Muscle of back (tissue), 13 donors: ENCODE results near the gene EFNA2. TPM values are rescaled to one million over a fixed set of nuclear protein-coding genes. Genes with fewer than 3 reads are reported as not detected.

Experiments used
- DNase-seq, 3 donors: peaks; one replicate each; pipeline versions ENCODE4 v3.0.0 to v3.0.0-alpha.2; 2013
- long read RNA-seq, 9 donors: transcript quantifications; one replicate each; lab custom pipeline, GENCODE V29; 2026
- polyA plus RNA-seq, 10 donors: library from polyadenylated mRNA; unstranded; fragments of 120-200 nt; gene quantifications; one replicate each; pipeline ENCODE4 v1.2.1, GENCODE V29; 2013; ENCODE audit not compliant: insufficient read length in 10 of 10

The EFNA2 gene
- polyA plus RNA-seq: 1 to 10 TPM in 7 of 10 donors, under 1 TPM in 3; 0.29 to 2.4 (median 1.3) TPM
- long read RNA-seq, donor 1, partial matches to known transcripts: 0 of 2 reads
- long read RNA-seq, donor 1, other reads (novel, unspliced or antisense): 0 of 2 reads
- long read RNA-seq, donor 2: 0 reads
- long read RNA-seq, donor 3: 0 reads
- long read RNA-seq, donor 4, partial matches to known transcripts: 0 of 1 reads
- long read RNA-seq, donor 4, other reads (novel, unspliced or antisense): 0 of 1 reads
- long read RNA-seq, donor 5, partial matches to known transcripts: 0 of 1 reads
- long read RNA-seq, donor 5, other reads (novel, unspliced or antisense): 0 of 1 reads
- long read RNA-seq, donor 6, partial matches to known transcripts: 0 of 4 reads
- long read RNA-seq, donor 6, other reads (novel, unspliced or antisense): 0 of 4 reads
- long read RNA-seq, donor 7, partial matches to known transcripts: 0 of 1 reads
- long read RNA-seq, donor 7, other reads (novel, unspliced or antisense): 0 of 1 reads
- long read RNA-seq, donor 8, partial matches to known transcripts: 0 of 2 reads
- long read RNA-seq, donor 8, other reads (novel, unspliced or antisense): 0 of 2 reads
- long read RNA-seq, donor 9: 0 reads

DNA sequence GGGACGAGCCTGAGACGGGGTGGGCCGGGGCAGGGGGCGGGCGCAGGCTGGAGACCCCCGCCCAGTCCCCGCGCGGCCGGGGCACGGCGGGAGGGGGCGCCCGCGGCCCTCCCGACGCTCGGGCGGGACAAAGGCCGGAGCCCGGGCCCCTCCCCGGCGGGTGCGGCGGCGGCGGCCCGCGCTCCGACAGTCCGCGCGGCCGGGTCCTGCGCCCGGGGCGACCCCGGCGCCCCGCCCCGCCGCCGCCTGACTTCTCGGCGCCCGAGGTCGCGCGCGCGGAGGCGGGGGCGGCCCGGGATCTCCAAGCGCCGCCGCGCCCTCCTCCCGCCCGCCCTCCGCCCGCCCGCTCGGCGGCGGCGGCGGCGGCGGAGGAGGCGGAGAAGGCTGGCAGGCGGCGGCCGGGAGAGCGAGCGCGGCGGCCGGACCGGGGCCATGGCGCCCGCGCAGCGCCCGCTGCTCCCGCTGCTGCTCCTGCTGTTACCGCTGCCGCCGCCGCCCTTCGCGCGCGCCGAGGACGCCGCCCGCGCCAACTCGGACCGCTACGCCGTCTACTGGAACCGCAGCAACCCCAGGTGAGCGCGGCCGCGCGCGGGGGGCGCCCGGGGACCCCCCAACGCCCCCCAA is at the start of gene EFNA2:
EFNA2 (plus strand) TSS at position 137 of the 624 bp plus-strand sequence; CDS start at position 433, 296 bp downstream.
- DNase-seq: no peak

DNA sequence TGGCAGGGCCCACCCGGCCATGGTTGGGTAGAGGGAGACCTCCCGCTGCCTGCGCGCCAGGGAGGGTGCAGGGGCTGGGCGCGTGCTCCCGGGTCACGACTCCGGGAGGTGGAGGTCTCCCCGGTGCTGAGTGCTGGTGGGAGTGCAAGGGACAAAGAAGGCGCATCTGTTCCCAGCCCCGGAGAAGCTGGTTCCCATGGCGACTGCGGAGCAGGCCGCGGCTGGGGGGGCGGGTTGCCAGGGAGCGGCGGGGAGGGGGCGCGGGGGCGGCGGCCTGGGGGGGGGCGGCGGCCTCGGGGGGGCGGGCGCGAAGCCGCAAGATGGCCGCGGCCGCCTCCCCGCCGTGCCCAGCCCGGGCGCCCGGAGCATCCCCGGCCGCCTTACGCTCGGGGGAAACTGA is 49.1 kb upstream of the EFNA2 start:
- DNase-seq: no peak

DNA sequence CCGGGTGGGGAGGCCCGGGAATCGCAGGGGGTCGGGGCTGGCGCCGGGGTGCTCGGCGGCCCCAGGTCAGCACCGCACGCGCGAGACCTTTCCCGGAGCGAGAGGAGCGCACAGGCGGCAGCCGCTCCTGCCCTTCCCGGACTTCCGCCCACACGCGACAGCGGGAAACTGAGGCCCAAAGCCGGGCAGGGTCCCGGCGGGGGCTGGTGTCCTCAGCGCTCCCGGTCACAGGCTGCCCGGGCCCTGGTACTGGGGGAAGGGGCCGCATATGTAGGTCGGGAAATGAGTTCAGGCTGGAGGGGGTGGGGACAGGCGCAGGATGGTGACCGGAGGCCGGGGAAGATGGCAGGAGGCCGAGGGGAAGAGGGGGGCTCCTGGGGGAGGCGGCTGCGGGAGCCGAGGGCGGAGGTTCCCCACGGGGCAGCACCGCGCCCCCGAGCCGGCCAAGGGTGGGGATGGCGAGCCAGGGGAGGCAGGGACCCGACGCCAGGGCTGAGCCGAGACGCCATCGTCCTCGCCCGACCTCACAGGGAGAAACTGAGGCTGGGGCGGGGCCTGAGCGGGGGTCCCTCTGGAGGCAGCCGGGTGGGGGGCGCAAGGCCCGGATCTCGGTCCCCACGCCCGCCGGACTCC is 48.5 kb upstream of the EFNA2 start:
- DNase-seq: peak in 1 of 3 donors; percentile 72

DNA sequence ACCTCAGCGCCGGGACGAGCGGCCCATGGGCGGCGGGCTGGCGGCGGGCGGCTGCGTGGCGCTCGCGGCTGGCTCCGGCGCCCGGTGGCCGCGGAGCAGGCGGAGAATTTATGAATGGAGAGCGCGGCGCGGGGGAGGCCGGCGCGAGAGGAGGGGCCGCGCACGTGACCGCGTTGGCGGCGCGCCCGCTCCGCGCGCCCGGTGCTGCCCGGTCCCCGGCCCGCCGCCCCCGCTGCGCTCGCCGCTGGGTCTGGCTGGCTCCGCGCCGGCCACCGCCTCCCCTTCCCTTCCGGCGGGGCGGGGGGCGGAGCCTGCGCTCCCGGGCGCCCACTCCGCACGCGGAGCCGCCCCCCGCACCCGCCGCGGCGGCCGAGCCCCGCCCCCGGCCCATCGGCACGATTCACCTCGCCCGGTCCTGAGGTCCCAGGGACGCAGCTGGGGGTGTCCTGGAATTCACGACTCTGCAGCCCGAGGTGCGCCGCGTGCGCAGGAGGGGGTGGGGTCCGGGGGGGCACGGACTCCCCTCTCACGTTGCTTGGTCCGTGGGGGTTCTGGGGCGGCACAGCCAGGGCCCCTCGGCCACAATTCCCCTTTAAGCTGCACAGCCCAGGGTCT is 47.8 kb upstream of the EFNA2 start, which contains the start of gene CBARP:
CBARP (minus strand) TSS at position 252 of the 615 bp plus-strand sequence. CDS start 1,905 bp downstream, outside the sequence.
- peak in 1 of 3 donors; percentile 55 for DNase-seq

DNA sequence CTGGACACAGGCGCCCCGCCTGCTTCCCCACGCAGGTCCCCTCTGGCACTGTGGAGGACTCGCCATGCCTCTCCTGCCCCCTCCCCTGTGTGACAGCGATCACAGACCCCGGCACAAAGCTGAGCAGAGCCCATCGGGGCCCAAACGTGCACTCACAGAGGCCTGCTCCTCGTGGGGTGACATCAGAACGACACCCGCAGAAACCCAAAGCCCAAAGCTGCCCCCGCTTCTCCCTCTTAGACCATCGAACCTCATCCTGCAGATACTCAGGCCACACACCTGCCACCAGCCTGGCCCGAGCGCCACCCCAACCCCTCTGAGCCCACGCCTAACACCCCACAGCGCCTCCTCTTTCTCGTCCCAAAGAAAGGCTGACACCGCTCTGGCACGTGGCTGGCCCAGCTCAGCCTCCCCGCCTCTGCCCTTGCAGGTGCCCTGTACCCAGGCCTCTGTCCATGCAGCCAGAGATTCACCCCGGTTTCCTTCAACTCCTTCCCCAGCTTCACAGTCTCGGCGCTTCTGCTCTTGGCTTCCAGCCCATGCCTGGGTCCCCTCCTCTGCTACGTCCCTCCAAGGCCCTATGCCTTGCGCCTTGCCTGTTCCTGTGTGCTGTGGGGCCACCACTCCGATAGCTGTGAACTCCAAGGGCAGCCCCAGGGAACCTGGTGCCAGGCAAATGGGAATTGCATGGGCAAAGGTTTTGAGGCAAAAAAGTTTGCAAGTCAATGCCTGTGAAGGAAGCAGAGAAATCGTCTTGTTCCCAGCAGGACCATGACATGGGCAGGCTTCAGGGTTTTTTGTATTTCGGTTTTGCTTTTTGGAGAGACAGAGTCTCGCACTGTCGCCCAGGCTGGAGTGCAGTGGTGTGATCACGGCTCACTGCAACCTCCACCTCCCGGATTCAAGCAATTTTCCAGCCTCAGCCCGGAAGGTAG is 47.0 kb upstream of the EFNA2 start:
- peak in 1 of 3 donors; percentile 54 for DNase-seq

DNA sequence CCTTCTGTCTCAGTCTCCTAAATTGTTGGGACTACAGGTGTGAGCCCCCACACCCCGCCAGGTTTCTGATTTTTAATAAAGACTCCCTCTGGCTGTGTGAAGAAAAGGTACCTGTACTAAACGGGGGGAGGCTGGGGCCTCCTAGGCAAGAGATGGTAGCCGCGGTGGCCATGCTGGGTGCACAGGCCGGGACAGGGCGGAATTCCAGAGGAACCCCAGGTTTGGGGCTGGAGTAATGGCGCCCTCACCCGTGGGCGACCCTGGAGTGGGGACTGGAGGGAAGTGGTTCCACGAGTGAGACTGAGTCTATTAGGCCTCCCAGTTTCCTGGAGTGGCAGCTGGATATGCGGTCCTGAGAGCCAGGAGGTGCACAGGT is 46.3 kb upstream of the EFNA2 start:
- DNase-seq: no peak

DNA sequence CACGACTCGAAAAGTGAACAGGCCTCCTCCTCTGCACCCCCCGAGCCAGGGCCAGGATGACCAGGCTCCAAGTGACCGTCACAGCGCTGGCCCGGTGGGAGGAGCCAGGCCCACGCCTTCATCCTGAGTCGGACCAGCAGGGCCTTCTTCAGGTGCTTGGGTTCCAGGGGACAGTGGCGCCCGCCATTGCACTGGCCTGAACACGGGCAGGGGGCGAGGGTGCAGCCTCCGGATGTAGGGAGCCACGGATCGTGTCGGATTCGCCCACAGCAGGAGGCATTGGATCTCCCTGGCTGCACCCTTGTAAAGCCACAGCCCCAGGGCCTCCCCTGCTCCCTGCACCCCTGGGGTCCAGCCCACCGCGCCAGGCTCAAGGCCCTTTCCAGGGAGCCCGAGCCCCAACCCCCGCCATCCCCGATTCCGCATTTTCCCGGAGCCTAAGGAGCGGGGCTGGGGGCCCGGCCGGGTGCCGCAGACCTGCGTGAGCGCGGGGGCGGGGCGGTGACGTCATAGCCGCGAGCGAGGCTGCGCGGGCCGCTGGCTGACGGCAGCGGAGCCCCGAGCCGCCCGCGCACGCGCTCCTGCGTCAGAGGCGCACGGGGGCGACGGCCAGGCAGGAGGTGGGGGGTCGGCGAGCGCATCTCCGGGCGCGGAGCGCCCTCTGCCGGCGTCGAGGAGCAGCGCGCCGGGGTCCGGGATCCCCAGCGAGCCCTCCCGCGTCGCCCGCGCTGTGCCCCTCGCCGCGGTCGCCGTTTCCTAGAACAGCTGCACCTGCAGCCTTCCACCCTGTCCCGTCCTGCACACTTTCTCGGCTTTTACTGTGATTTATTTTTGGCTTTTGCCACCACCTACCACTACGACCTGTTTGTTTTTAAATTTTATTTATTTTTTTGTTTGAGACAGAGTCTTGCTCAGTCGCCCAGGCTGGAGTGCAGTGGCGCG is 45.6 kb upstream of the EFNA2 start:
- DNase-seq: peak; percentile 90 to 95 (median 94)

DNA sequence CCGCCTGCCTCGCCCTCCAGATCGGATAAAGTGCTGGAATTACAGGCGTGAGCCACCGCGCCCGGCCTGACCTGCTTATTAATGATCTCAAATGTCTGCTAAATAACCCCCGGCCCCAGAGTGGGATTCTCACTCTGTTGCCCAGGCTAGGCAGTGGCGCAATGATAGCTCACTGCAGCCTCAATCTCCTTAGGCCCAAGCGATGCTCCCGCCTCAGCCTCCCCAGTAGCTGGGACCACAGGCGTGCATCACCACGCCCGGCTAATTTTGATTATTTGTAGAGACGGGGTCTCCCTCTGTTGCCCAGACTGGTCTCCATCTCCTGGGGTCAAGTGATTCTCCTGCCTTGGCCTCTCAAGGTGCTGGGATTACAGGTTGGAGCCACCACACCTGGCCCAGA is 44.7 kb upstream of the EFNA2 start:
- DNase-seq: no peak

DNA sequence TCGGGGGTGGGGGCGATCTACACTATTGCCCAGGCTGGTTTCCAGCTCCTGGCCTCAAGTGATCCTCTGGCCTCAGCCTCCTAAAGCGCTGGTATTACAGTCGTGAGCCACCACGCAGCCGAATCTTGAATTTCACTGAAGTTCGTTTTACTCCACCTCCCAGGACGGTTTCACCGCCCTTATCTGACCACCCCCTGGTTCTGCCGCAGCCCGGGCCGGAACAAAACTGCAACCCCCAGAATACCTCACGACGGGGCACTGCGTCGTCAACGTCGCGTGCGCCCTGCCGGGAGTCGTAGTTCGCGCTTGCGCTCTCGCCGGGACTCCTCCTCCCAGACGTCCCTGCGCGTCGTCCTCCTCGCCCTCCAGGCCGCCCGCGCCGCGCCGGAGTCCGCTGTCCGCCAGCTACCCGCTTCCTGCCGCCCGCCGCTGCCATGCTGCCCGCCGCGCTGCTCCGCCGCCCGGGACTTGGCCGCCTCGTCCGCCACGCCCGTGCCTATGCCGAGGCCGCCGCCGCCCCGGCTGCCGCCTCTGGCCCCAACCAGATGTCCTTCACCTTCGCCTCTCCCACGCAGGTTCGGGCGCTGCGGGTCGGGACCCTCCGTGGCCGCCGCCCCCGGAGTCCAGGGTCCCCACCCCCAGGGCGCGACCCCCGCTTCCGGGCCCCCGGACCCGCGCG is 44.1 kb upstream of the EFNA2 start, which contains the start of gene ATP5F1D:
ATP5F1D (plus strand) TSS at position 335 of the 679 bp plus-strand sequence; CDS start at position 435, 100 bp downstream.
- DNase-seq: peak; percentile 95 to 98 (median 97)

DNA sequence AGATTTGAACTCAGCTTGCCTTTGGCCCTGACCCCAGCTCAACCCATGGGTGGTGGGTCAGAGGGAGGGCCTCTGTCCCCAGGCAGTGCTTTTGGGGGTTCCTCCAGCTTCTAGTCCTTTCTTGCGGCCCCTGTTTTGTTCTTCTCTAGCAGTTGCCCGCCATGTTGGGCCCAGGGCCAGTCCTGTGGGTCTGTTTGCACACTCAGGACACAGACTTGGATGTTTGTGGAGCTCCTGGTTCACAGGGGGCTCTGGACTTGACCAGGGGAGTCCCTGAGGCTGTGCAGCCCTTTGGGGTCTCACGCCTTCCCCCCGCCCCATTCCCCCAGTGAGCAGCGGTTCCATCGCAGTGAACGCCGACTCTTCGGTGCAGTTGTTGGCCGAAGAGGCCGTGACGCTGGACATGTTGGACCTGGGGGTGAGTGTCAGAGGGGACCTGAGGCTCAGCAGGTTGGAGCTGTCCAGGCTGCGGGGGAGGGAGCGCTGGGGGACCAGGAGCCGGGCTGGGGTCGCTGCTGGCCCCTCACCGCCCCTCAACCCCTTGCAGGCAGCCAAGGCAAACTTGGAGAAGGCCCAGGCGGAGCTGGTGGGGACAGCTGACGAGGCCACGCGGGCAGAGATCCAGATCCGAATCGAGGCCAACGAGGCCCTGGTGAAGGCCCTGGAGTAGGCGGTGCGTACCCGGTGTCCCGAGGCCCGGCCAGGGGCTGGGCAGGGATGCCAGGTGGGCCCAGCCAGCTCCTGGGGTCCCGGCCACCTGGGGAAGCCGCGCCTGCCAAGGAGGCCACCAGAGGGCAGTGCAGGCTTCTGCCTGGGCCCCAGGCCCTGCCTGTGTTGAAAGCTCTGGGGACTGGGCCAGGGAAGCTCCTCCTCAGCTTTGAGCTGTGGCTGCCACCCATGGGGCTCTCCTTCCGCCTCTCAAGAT is 41.6 kb upstream of the EFNA2 start:
- DNase-seq: peak; percentile 81 to 91 (median 87)

DNA sequence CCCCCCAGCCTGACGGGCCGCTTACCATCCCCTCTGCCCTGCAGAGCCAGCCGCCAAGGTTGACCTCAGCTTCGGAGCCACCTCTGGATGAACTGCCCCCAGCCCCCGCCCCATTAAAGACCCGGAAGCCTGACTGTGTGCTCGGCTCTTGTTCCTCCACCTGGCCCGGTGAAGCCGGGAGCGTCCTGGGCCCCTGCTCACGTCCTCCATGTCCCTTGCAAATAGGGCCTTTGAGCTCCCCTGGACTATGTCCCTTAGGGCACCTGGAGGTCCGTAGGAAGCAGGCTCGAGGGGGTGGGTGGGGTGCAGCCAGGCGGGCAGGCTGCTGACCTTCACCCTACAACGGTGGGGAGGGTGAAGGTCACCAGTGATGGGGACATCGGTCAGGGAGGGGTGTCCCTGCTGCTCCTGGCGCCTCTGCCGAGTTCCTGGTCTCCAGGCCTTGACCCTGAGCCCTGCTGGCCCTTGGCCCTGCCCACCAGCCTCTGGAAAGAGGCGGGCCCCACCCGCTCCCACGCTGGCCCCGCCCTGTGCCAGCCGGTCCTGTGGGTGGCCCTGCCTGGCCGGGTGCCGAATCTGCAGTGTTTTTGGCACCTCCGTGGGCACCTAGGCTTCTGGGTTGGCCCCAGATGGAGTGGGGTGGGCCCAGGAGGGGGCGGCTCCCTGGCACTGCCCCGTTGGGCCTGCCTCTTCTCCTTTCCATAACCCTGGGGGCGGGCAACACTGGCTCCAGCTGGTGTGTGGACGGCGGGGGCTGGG is 40.8 kb upstream of the EFNA2 start:
- peak in 1 of 3 donors; percentile 52 for DNase-seq

DNA sequence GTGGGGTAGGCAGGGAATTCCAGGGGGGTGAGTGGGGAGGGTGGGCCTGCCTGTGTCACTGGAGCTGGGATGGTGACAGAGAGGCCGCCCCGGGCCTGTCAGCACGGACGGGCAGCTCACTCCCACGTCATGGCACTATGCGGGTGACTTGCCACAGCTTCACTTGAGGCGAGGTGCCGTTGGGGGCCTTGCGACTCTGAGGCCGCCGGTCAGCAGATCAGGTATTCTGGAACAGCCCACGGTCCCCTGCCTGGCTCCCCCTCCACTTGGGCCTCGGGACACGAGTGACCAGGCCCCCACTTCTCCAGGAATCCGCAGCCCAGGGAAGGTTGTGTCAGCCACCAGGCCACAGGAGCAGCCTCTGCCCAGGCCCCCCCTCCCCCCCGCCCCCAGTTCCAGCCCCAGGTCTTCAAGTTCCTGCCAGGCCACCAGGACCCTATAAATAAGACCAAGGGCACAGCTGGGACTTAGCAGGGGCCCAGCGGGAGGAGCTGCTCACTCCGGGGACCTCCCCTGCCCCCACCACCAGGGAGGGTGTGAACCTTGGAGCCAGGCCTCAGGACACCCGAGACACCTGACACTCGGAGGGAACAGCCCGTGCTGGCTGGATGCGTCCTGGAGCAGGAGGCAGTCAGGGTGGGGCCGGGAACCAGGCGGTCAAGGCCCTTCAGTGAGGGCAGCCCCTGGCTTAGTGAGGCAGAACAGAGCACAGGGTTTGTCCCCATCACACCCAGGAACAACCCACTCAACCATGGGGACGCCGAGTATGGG is 40.0 kb upstream of the EFNA2 start:
- DNase-seq: peak in 2 of 3 donors; percentile 66 to 74

DNA sequence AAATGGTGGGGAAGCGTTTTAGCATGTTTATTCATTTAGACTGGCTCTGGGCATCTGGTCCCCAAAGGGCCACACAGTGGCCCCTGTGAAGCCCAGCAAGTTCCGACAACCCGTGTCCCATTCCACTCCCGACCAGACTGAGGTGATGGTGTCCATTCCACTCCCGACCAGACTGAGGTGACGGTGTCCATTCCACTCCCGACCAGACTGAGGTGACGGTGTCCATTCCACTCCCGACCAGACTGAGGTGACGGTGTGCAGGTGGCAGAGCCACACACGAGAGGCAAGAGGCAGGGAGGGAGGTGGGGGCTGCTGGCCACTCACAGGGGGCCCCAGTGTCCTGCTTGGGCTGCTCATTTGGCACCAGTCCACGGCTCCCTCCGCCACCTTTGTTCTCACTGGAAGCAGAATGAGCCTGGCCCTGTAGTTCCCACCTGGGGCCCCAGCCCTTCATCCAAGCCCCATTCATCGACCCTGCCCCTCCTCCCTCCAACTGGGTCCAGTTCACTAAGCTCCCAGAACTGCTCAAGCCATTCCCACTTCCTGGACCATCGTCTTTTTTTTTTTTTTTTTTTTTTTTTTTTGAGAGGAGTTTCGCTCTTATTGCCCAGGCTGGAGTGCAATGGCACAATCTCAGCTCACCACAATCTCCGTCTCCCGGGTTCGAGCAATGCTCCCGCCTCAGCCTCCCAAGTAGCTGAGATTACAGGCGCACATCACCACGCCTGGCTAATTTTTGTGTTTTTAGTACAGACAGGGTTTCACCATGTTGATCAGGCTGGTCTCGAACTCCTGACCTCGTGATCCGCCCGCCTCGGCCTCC is 39.2 kb upstream of the EFNA2 start:
- peak in 1 of 3 donors; percentile 51 for DNase-seq

DNA sequence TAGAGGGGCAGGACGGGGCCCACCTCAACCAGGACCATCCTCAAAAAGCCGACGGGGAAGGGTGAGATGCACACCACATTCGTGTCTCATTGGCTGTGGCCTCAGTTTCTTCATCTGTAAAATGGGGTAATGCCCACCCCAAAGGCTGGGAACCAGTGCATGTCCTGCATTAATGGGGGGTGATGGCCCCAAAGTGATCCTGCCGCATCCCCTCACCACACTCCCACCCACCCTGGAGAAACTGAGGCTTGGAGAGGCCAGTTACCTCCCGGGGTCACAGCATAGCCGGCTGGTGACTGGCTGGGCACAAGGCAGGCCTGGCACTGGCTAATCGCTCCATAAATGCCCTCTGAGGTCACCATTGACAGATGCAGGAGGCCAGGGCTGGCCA is 37.9 kb upstream of the EFNA2 start:
- DNase-seq: no peak
